GM19193 (cell line): Measurements from ENCODE around the gene UPB1.

Experiments
- POLR2A ChIP-seq: IDR thresholded peaks from 4 replicates; pipeline ENCODE4 v1.6.1; 2011; ENCODE audit not compliant: insufficient read depth, insufficient read length; ENCODE audit errors: extremely low read depth

The UPB1 gene

GRCh38 chr22:24526191-24526590 lies 31.1 kb downstream of the UPB1 start:
- no peak for TF ChIP-seq POLR2A

- no peak for TF ChIP-seq POLR2A
Observed at GRCh38 chr22:24529898-24530297, 34.8 kb downstream of the UPB1 start.

- TF ChIP-seq POLR2A, result no peak
Observed at GRCh38 chr22:24532075-24532474, 36.9 kb downstream of the UPB1 start.

GRCh38 chr22:24535348-24535747 lies 40.2 kb downstream of the UPB1 start:
- TF ChIP-seq POLR2A, result no peak

- TF ChIP-seq POLR2A, result no peak
Observed at GRCh38 chr22:24536089-24536488, 41.0 kb downstream of the UPB1 start.

GRCh38 chr22:24540470-24540869 lies 45.3 kb downstream of the UPB1 start:
- no peak for TF ChIP-seq POLR2A

- no peak for TF ChIP-seq POLR2A
Observed at GRCh38 chr22:24541681-24542515, 46.8 kb downstream of the UPB1 start.

GRCh38 chr22:24542641-24543040 lies 47.5 kb downstream of the UPB1 start:
- no peak for TF ChIP-seq POLR2A

GRCh38 chr22:24543185-24543601 lies 48.1 kb downstream of the UPB1 start:
- no peak for TF ChIP-seq POLR2A

- no peak for TF ChIP-seq POLR2A
Observed at GRCh38 chr22:24543679-24544243, 48.6 kb downstream of the UPB1 start.

GRCh38 chr22:24548812-24549211 lies 53.7 kb downstream of the UPB1 start:
- no peak for TF ChIP-seq POLR2A

- TF ChIP-seq POLR2A, result no peak
Observed at GRCh38 chr22:24550028-24550901, 55.1 kb downstream of the UPB1 start.

GRCh38 chr22:24550902-24551435 lies 55.8 kb downstream of the UPB1 start:
- TF ChIP-seq POLR2A, result peak; percentile 12

GRCh38 chr22:24553597-24554312 lies 58.6 kb downstream of the UPB1 start:
- peak; percentile 12 for TF ChIP-seq POLR2A
